Stimulated activated CD8-positive, alpha-beta memory T cell treated with anti-CD3 and anti-CD28 coated beads, Interleukin-4, amount 100 ng/mL, for 48 hours (primary cell): ENCODE results near the gene TCF12.

Source experiments
- DNase-seq: peaks from one replicate; pipeline ENCODE4 v3.0.0-alpha.2; 2020

Gene TCF12

GRCh38 chr15:56918046-56918938 lies at the start of gene TCF12:
TCF12 (plus strand) TSS chr15:56918644; CDS start chr15:56919914, 1,270 bp downstream.
- DNase-seq, result peak; percentile 92

GRCh38 chr15:56869573-56869972 lies 48.9 kb upstream of the TCF12 start:
- DNase-seq, result peak; percentile 72

GRCh38 chr15:56871185-56871584 lies 47.3 kb upstream of the TCF12 start:
- no peak for DNase-seq

- DNase-seq, result no peak
Observed at GRCh38 chr15:56871867-56872266, 46.6 kb upstream of the TCF12 start.

- no peak for DNase-seq
Observed at GRCh38 chr15:56877255-56877970, 41.0 kb upstream of the TCF12 start.

- DNase-seq, result no peak
Observed at GRCh38 chr15:56879502-56879901, 38.9 kb upstream of the TCF12 start.

- no peak for DNase-seq
Observed at GRCh38 chr15:56883088-56883487, 35.4 kb upstream of the TCF12 start.

GRCh38 chr15:56886363-56886931 lies 32.0 kb upstream of the TCF12 start:
- peak; percentile 25 for DNase-seq

GRCh38 chr15:56886932-56887781 lies 31.3 kb upstream of the TCF12 start:
- DNase-seq, result peak; percentile 86

- no peak for DNase-seq
Observed at GRCh38 chr15:56887782-56888438, 30.5 kb upstream of the TCF12 start.

GRCh38 chr15:56890038-56890437 lies 28.4 kb upstream of the TCF12 start:
- no peak for DNase-seq

- no peak for DNase-seq
Observed at GRCh38 chr15:56891852-56892440, 26.5 kb upstream of the TCF12 start.

- no peak for DNase-seq
Observed at GRCh38 chr15:56892659-56893363, 25.6 kb upstream of the TCF12 start.

- DNase-seq, result no peak
Observed at GRCh38 chr15:56893364-56893678, 25.1 kb upstream of the TCF12 start.

GRCh38 chr15:56894601-56895000 lies 23.8 kb upstream of the TCF12 start:
- no peak for DNase-seq

- DNase-seq, result no peak
Observed at GRCh38 chr15:56901931-56902330, 16.5 kb upstream of the TCF12 start.

- no peak for DNase-seq
Observed at GRCh38 chr15:56906766-56907165, 11.7 kb upstream of the TCF12 start.

GRCh38 chr15:56910801-56911200 lies 7.6 kb upstream of the TCF12 start:
- no peak for DNase-seq

- no peak for DNase-seq
Observed at GRCh38 chr15:56913241-56913640, 5.2 kb upstream of the TCF12 start.

GRCh38 chr15:56913670-56914069 lies 4.8 kb upstream of the TCF12 start:
- no peak for DNase-seq

- DNase-seq, result no peak
Observed at GRCh38 chr15:56915888-56916287, 2.6 kb upstream of the TCF12 start.
